DOHH2 (cell line): ENCODE data around the gene RB1.

Source experiments
- CTCF ChIP-seq: fragments of 200-600 bp; sonication (generic); IDR thresholded peaks from one replicate; pipeline ENCODE4 v1.5.1; 2014; ENCODE audit warnings: antibody characterized with exemption, mild to moderate bottlenecking, low read depth, low read length; ENCODE audit not compliant: poor library complexity, severe bottlenecking
- EZH2phosphoT487 ChIP-seq: fragments of 200-600 bp; sonication (generic); IDR thresholded peaks from 2 replicates; pipeline ENCODE4 v1.6.1; 2017; ENCODE audit warnings: borderline replicate concordance, mild to moderate bottlenecking, antibody characterized with exemption, low read length, moderate library complexity, mixed read lengths

- no peak for TF ChIP-seq CTCF
- no peak for TF ChIP-seq EZH2phosphoT487
Measured at GRCh38 chr13:48508011-48508410, 204.5 kb downstream of the RB1 start.
